Panc1 (cell line): Measurements from ENCODE around the gene NNMT. TPM values are rescaled to one million over a fixed set of nuclear protein-coding genes. Genes with fewer than 3 reads are reported as not detected.

Experiments
- ATAC-seq: fragments of 200-7000 bp; cut with Tn5 transposase; 2 replicates; pipeline ENCODE4 v1.9.1; 2020; ENCODE audit warnings: mild to moderate bottlenecking, moderate library complexity
- BruUV-seq: library from RNA; stranded (reverse); fragments of 400-500 nt; replicated peaks from 2 replicates; lab custom pipeline; 2021; lab: Mats Ljungman, UMichigan
- CTCF ChIA-PET: fragments of 300-600 bp; sonication (Branson Sonifier 250); formaldehyde crosslinking; loops from one replicate; lab custom pipeline; 2022; ENCODE audit warnings: antibody characterized with exemption; lab: Charles Lee
- POLR2A ChIA-PET: fragments of 300-600 bp; sonication (Branson Sonifier 250); formaldehyde crosslinking; loops from one replicate; lab custom pipeline; 2022; ENCODE audit warnings: antibody characterized with exemption; lab: Charles Lee
- DNase-seq: peaks from one replicate; pipeline ENCODE4 v3.0.0-alpha.2; 2010; ENCODE audit warnings: low read depth, low spot score
- H3K27ac ChIP-seq: 2 replicates; pipeline ENCODE4 v1.5.1; 2011; ENCODE audit warnings: mild to moderate bottlenecking, low read length, inconsistent platforms
- H3K27me3 ChIP-seq: fragments of 200-500 bp; sonication (Bioruptor generic); 2 replicates; pipeline ENCODE4 v1.6.0; 2014; ENCODE audit warnings: low read length, inconsistent platforms; ENCODE audit not compliant: control insufficient read depth, insufficient read depth
- H3K36me3 ChIP-seq: fragments of 200-500 bp; sonication (Bioruptor generic); 2 replicates; pipeline ENCODE4 v1.5.1; 2014; ENCODE audit warnings: inconsistent platforms, mild to moderate bottlenecking, low read length, moderate library complexity; ENCODE audit not compliant: control insufficient read depth, insufficient read depth
- H3K4me1 ChIP-seq: 2 replicates; pipeline ENCODE4 v1.5.1; 2011; ENCODE audit warnings: inconsistent platforms, mild to moderate bottlenecking, low read length, moderate library complexity; ENCODE audit not compliant: control insufficient read depth, insufficient read depth
- H3K4me3 ChIP-seq, 2 experiments: 2 replicates each; pipeline ENCODE4 v1.5.1; 2011 to 2012; ENCODE audit warnings: low read depth in 2 of 2, low read length in 2 of 2, mild to moderate bottlenecking in 2 of 2, inconsistent platforms in 1 of 2, moderate library complexity in 1 of 2
- H3K9me3 ChIP-seq: fragments of 200-500 bp; sonication (Bioruptor generic); 2 replicates; pipeline ENCODE4 v1.5.1; 2014; ENCODE audit warnings: low read depth, mild to moderate bottlenecking, inconsistent platforms, low read length, moderate library complexity; ENCODE audit not compliant: control insufficient read depth, insufficient read depth
- POLR2AphosphoS5 ChIP-seq: IDR thresholded peaks from 2 replicates; pipeline ENCODE4 v1.6.1; 2012; ENCODE audit warnings: mild to moderate bottlenecking, low read depth, low read length, moderate library complexity
- SIN3A ChIP-seq: IDR thresholded peaks from 2 replicates; pipeline ENCODE4 v1.6.1; 2012; ENCODE audit warnings: low read depth, mild to moderate bottlenecking, low read length, moderate library complexity, borderline replicate concordance; ENCODE audit not compliant: insufficient read depth
- TCF7L2 ChIP-seq: IDR thresholded peaks from 2 replicates; pipeline ENCODE4 v1.6.1; 2011; ENCODE audit warnings: mild to moderate bottlenecking, low read depth, low read length, inconsistent platforms
- in situ Hi-C: cut with HindIII; loops from 2 replicates; pipeline ENCODE4 v1.10.0; 2016; ENCODE audit warnings: low sequenced_read_pairs, low pct_unique_long_range_greater_than_20kb
- intact Hi-C: fragments of 100-400 bp; cut with micrococcal nuclease; formaldehyde crosslinking; loops from one replicate; pipeline ENCODE4 v1.10.0; 2022; ENCODE audit not compliant: unreplicated experiment
- total RNA-seq: library from RNA; stranded (reverse); gene quantifications from one replicate; pipeline ENCODE4 v1.2.1, GENCODE V29; 2021; ENCODE audit not compliant: unreplicated experiment
- TF ChIP-seq, protein P1 (sequence below), 2 experiments: IDR thresholded peaks; 2 replicates each; pipeline ENCODE4 v1.6.1; 2011 to 2012; ENCODE audit warnings: low read depth in 2 of 2, control low read depth in 1 of 2, low read length in 1 of 2, mild to moderate bottlenecking in 1 of 2, moderate library complexity in 1 of 2; ENCODE audit not compliant: insufficient read depth in 1 of 2
- TF ChIP-seq, protein P2 (sequence below): fragments of 450-650 bp; IDR thresholded peaks from 2 replicates; pipeline ENCODE4 v1.5.1; 2017; ENCODE audit warnings: mild to moderate bottlenecking

NNMT gene
- total RNA-seq, 1 experiment from 2014 or later, result 1.7 TPM

DNA sequence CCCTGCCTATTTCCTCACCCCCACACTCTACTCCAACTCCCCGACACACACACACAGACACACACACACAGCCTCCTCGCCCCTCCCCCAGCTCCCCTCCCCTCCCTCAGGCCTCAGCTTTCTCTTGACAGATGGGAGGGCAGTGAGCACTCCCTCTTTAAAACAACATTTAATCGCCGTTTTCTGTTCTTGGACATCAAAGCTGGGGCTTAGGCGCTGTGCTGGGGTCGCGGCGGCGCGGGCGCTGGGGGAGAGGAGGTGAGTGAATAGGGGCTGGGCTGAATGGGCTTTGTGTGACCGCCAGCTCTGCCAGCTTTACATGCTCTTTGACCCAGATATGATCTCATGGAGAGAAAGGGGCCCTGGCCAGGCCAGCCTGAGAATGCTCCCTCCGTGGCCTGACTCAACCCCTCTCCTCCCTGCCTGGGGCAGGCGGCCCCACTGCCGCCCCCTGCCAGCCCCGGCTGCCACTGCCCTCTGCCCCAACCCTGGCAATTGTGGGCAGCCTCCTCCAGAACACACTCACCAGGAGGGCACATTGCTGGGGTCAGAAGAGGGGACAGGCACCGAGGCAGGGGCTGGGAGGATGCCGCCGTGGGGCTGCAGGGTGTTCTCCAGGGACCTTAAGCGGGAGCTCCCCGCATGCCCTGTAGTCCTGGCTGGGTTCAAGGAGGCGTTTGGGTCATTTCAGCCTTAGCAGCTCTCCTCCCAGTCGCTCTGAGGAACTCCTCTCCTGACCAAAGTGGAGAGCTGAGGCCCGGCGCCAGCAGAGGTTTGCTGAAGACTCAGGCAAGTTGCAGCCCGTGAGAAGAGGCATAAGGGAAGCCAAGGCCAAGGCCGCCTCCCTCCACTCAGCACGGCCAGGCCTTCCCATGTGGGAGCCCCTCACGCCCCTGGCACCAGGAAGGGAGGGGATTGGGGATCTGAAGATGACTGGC is 38.3 kb upstream of the NNMT start:
- no peaks in the 10 kb centered on the region for H3K9me3 ChIP-seq
- CTCF ChIA-PET, result interaction anchor here (0.7 to 1.2 kb wide), 3 partner anchors 262 to 266 kb away, joined by 3 to 6 read pairs (median 3); no protein-coding TSS in a partner anchor
- POLR2A ChIA-PET, result no interaction called here
- no peak for DNase-seq
- no peak for ATAC-seq
- H3K4me1 ChIP-seq, result no peaks in the 10 kb centered on the region
- peaks cover under 1% of the 10 kb centered on the region for H3K27me3 ChIP-seq
- H3K27ac ChIP-seq, result no peak overlapping the region
- in situ Hi-C loops, result no loop called here
- intact Hi-C loops, result no loop called here
- H3K36me3 ChIP-seq, result no peaks in the 10 kb centered on the region
- H3K4me3 ChIP-seq, result no peak overlapping the region
- no TSS peak for BruUV-seq
- TF ChIP-seq TCF7L2 (no peak), POLR2AphosphoS5 (no peak), SIN3A (no peak)
- TF ChIP-seq, protein P1, sequence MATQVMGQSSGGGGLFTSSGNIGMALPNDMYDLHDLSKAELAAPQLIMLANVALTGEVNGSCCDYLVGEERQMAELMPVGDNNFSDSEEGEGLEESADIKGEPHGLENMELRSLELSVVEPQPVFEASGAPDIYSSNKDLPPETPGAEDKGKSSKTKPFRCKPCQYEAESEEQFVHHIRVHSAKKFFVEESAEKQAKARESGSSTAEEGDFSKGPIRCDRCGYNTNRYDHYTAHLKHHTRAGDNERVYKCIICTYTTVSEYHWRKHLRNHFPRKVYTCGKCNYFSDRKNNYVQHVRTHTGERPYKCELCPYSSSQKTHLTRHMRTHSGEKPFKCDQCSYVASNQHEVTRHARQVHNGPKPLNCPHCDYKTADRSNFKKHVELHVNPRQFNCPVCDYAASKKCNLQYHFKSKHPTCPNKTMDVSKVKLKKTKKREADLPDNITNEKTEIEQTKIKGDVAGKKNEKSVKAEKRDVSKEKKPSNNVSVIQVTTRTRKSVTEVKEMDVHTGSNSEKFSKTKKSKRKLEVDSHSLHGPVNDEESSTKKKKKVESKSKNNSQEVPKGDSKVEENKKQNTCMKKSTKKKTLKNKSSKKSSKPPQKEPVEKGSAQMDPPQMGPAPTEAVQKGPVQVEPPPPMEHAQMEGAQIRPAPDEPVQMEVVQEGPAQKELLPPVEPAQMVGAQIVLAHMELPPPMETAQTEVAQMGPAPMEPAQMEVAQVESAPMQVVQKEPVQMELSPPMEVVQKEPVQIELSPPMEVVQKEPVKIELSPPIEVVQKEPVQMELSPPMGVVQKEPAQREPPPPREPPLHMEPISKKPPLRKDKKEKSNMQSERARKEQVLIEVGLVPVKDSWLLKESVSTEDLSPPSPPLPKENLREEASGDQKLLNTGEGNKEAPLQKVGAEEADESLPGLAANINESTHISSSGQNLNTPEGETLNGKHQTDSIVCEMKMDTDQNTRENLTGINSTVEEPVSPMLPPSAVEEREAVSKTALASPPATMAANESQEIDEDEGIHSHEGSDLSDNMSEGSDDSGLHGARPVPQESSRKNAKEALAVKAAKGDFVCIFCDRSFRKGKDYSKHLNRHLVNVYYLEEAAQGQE (IDR thresholded peaks at IDR 0.05; ENCODE audit: insufficient read depth in 1 of 2, low read depth in 2 of 2, low read length in 1 of 2), result no peak
- TF ChIP-seq, protein P2, sequence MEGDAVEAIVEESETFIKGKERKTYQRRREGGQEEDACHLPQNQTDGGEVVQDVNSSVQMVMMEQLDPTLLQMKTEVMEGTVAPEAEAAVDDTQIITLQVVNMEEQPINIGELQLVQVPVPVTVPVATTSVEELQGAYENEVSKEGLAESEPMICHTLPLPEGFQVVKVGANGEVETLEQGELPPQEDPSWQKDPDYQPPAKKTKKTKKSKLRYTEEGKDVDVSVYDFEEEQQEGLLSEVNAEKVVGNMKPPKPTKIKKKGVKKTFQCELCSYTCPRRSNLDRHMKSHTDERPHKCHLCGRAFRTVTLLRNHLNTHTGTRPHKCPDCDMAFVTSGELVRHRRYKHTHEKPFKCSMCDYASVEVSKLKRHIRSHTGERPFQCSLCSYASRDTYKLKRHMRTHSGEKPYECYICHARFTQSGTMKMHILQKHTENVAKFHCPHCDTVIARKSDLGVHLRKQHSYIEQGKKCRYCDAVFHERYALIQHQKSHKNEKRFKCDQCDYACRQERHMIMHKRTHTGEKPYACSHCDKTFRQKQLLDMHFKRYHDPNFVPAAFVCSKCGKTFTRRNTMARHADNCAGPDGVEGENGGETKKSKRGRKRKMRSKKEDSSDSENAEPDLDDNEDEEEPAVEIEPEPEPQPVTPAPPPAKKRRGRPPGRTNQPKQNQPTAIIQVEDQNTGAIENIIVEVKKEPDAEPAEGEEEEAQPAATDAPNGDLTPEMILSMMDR, result no peak

DNA sequence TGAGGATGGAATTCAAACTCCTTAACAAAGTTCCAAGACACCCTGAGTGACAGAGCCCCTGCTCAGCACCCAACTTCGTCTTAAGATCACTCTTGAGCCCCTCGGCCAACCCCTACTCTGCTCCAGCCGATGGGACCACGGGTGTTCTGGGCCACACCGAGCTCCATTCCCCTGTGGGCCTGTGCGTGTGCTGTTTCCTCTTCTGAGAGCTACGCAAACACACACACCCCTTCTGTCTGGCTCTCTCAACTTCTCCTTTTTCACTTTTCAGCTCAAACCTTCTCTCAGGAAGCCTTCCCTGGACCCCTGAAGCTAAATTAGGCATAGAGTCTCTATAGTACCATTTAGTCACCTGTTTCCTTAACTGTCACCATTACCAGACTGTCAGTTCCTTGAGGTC is 37.5 kb upstream of the NNMT start:
- ChIA-PET CTCF (interaction anchor here (1.2 kb wide), 1 partner anchor 267 kb away, joined by 3 read pairs; no protein-coding TSS in a partner anchor), POLR2A (no interaction called here)
- Histone ChIP-seq H3K4me1 (no peaks in the 10 kb centered on the region), H3K27me3 (peaks cover 9% of the 10 kb centered on the region), H3K9me3 (no peaks in the 10 kb centered on the region), H3K27ac (no peak overlapping the region), H3K36me3 (no peaks in the 10 kb centered on the region), H3K4me3 (no peak overlapping the region)
- TF ChIP-seq POLR2AphosphoS5 (no peak), SIN3A (no peak), TCF7L2 (no peak)
- TF ChIP-seq, protein P2, result no peak
- TF ChIP-seq, protein P1 (IDR thresholded peaks at IDR 0.05; ENCODE audit: insufficient read depth in 1 of 2, low read depth in 2 of 2, low read length in 1 of 2), result no peak
- intact Hi-C loops, result no loop called here
- in situ Hi-C loops, result no loop called here
- ATAC-seq (no peak), DNase-seq (no peak)
- no TSS peak for BruUV-seq
